ENCODE results near the gene CHIC2.

DNA sequence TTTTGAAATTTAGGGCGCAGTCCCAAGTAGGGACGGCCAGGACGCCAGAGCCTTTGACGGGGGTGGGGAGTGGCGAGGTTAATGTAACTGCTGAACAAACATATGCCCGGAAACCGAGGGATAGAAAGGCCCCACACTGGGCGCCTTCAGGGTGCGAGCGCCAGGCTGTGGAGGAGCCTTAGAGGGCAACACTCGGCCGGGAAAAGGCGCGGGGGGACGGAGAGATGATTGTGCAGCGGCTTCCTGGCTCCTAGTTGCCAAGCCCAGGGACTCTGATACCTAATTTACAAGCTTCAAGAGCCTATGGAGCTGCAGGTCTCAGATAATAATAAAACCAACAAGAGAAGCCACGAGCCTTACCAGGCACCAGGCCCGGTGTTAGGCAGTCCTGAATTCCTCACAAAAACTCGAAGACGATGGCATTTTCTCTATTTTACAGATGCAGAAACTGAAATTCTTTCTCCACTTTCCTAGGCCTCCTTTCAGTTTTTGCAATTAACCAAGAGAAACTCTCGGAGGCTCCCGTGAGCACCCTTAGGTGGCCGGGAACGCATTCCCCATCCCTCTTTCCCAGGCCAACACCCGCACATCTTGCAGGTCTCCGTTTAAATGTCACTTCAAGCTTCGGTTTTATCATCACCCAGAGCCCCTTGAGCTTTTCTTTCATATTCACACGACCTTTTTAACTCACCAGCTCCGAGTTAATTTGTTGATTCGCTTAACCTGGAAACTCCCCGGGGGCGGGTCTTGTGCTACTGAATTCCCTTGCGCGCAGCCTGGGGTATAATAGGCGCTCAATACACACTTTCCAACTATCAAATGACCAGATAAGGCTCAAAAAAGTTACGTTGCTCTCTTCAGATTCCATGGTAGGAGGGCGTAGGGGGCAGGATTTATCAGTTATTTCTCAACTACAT lies 29.2 kb upstream of the CHIC2 start:
- TF ChIP-seq, protein P1, sequence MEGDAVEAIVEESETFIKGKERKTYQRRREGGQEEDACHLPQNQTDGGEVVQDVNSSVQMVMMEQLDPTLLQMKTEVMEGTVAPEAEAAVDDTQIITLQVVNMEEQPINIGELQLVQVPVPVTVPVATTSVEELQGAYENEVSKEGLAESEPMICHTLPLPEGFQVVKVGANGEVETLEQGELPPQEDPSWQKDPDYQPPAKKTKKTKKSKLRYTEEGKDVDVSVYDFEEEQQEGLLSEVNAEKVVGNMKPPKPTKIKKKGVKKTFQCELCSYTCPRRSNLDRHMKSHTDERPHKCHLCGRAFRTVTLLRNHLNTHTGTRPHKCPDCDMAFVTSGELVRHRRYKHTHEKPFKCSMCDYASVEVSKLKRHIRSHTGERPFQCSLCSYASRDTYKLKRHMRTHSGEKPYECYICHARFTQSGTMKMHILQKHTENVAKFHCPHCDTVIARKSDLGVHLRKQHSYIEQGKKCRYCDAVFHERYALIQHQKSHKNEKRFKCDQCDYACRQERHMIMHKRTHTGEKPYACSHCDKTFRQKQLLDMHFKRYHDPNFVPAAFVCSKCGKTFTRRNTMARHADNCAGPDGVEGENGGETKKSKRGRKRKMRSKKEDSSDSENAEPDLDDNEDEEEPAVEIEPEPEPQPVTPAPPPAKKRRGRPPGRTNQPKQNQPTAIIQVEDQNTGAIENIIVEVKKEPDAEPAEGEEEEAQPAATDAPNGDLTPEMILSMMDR (conservative IDR thresholded peaks at IDR 0.05 in 1 of 2, IDR thresholded peaks at IDR 0.05 in 1 of 2; ENCODE audit: extremely low read depth in 1 of 2, insufficient read depth in 1 of 2, low read depth in 1 of 2, low read length in 2 of 2) = no peak
- TF ChIP-seq EZH2 (IDR thresholded peaks at IDR 0.05; ENCODE audit: borderline replicate concordance, low read length) = no peak

Data from mammary epithelial cell (primary cell).